ENCODE results near the gene PNPLA7.

The PNPLA7 gene

GRCh38 chr9:137437691-137438590 lies 112.3 kb downstream of the PNPLA7 start:
- DNase-seq (ENCODE audit: low read depth in 1 of 2, low spot score in 1 of 2), result no peak

GRCh38 chr9:137436761-137437600 lies 113.2 kb downstream of the PNPLA7 start:
- no peak for DNase-seq (ENCODE audit: low read depth in 1 of 2, low spot score in 1 of 2)

GRCh38 chr9:137435980-137436760 lies 114.0 kb downstream of the PNPLA7 start:
- no peak for DNase-seq (ENCODE audit: low read depth in 1 of 2, low spot score in 1 of 2)

- no peak for DNase-seq (ENCODE audit: low read depth in 1 of 2, low spot score in 1 of 2)
Measured at GRCh38 chr9:137435381-137435891, 114.8 kb downstream of the PNPLA7 start.

- no peak for DNase-seq (ENCODE audit: low read depth in 1 of 2, low spot score in 1 of 2)
Measured at GRCh38 chr9:137434498-137435380, 115.5 kb downstream of the PNPLA7 start.

GRCh38 chr9:137433916-137434431 lies 116.2 kb downstream of the PNPLA7 start:
- no peak for DNase-seq (ENCODE audit: low read depth in 1 of 2, low spot score in 1 of 2)

- no peak for DNase-seq (ENCODE audit: low read depth in 1 of 2, low spot score in 1 of 2)
Measured at GRCh38 chr9:137433349-137433915, 116.8 kb downstream of the PNPLA7 start.

- no peak for DNase-seq (ENCODE audit: low read depth in 1 of 2, low spot score in 1 of 2)
Measured at GRCh38 chr9:137432687-137433348, 117.4 kb downstream of the PNPLA7 start.

- DNase-seq (ENCODE audit: low read depth in 1 of 2, low spot score in 1 of 2), result no peak
Measured at GRCh38 chr9:137431416-137431931, 118.7 kb downstream of the PNPLA7 start.

- DNase-seq (ENCODE audit: low read depth in 1 of 2, low spot score in 1 of 2), result no peak
Measured at GRCh38 chr9:137430723-137431415, 119.3 kb downstream of the PNPLA7 start.

GRCh38 chr9:137429974-137430722 lies 120.1 kb downstream of the PNPLA7 start:
- DNase-seq (ENCODE audit: low read depth in 1 of 2, low spot score in 1 of 2), result no peak

- no peak for DNase-seq (ENCODE audit: low read depth in 1 of 2, low spot score in 1 of 2)
Measured at GRCh38 chr9:137429546-137429890, 120.7 kb downstream of the PNPLA7 start.

GRCh38 chr9:137428841-137429545 lies 121.2 kb downstream of the PNPLA7 start:
- no peak for DNase-seq (ENCODE audit: low read depth in 1 of 2, low spot score in 1 of 2)

GRCh38 chr9:137428311-137428630 lies 121.9 kb downstream of the PNPLA7 start:
- DNase-seq (ENCODE audit: low read depth in 1 of 2, low spot score in 1 of 2), result no peak

- no peak for DNase-seq (ENCODE audit: low read depth in 1 of 2, low spot score in 1 of 2)
Measured at GRCh38 chr9:137427454-137428310, 122.5 kb downstream of the PNPLA7 start.

GRCh38 chr9:137426018-137426681 lies 124.1 kb downstream of the PNPLA7 start:
- DNase-seq (ENCODE audit: low read depth in 1 of 2, low spot score in 1 of 2), result no peak

Data from stimulated activated CD4-positive, alpha-beta T cell treated with anti-CD3 and anti-CD28 coated beads, Interleukin-15, amount 100 ng/mL, for 1 hour (primary cell).